CD14-positive monocyte (primary cell): Measurements from ENCODE around the gene STH. TPM values are rescaled to one million over a fixed set of nuclear protein-coding genes. Genes with fewer than 3 reads are reported as not detected.
A peak's percentile ranks its signal among the peaks of the same experiment; 100 is the strongest.

Experiments used
- DNase-seq, 3 donors: peaks; one replicate each; pipeline ENCODE4 v3.0.0-alpha.2; 2011 to 2022
- H2AFZ ChIP-seq: 2 replicates; pipeline ENCODE4 v1.6.0; 2012; ENCODE audit warnings: mild to moderate bottlenecking, low read depth, low read length, inconsistent platforms; ENCODE audit not compliant: insufficient read depth, poor library complexity, severe bottlenecking
- H3K27ac ChIP-seq, 2 donors: 1 replicate in 1 of 2; 2 replicates in 1 of 2; pipeline ENCODE4 v1.5.1; 2012 to 2013; ENCODE audit warnings: low read length in 2 of 2, control low read depth in 1 of 2, inconsistent platforms in 1 of 2, low read depth in 1 of 2, mild to moderate bottlenecking in 1 of 2
- H3K27me3 ChIP-seq, 2 donors: one replicate each; pipeline versions ENCODE4 v1.6.0 to v1.6.1; 2011 to 2013; ENCODE audit warnings: low read length in 2 of 2; ENCODE audit not compliant: control insufficient read depth in 2 of 2, insufficient read depth in 2 of 2
- H3K36me3 ChIP-seq, 2 donors: replicated peaks in 1 of 2; 1 replicate in 1 of 2; 2 replicates in 1 of 2; pipeline versions ENCODE4 v1.5.1 to v1.6.1; 2012 to 2013; ENCODE audit warnings: low read length in 2 of 2, control low read depth in 1 of 2, inconsistent platforms in 1 of 2, mild to moderate bottlenecking in 1 of 2; ENCODE audit not compliant: insufficient read depth in 2 of 2, control insufficient read depth in 1 of 2
- H3K4me1 ChIP-seq, 2 donors: 1 replicate in 1 of 2; 2 replicates in 1 of 2; pipeline versions ENCODE4 v1.5.1 to v1.6.1; 2012 to 2013; ENCODE audit warnings: low read length in 2 of 2, control low read depth in 1 of 2, inconsistent platforms in 1 of 2, mild to moderate bottlenecking in 1 of 2, moderate library complexity in 1 of 2; ENCODE audit not compliant: insufficient read depth in 2 of 2, control insufficient read depth in 1 of 2
- H3K4me2 ChIP-seq: replicated peaks from 2 replicates; pipeline ENCODE3; 2012; ENCODE audit warnings: low read length, moderate library complexity, mild to moderate bottlenecking; ENCODE audit not compliant: poor library complexity, severe bottlenecking; ENCODE audit errors: extremely low read depth
- H3K4me3 ChIP-seq, 3 experiments: fragments of 200-600 bp in 1 of 3; sonication (generic) in 1 of 3; replicated peaks in 1 of 3; 1 replicate in 2 of 3; 2 replicates in 1 of 3; pipeline ENCODE4 v1.5.1; 2011 to 2013; ENCODE audit warnings: low read length in 3 of 3, mild to moderate bottlenecking in 3 of 3, control low read depth in 2 of 3, low read depth in 2 of 3, inconsistent platforms in 1 of 3, moderate library complexity in 1 of 3
- H3K79me2 ChIP-seq: 2 replicates; pipeline ENCODE4 v1.6.0; 2012; ENCODE audit warnings: mild to moderate bottlenecking, control low read depth, inconsistent platforms, low read length, moderate library complexity; ENCODE audit not compliant: insufficient read depth
- H3K9ac ChIP-seq: 2 replicates; pipeline ENCODE4 v1.6.0; 2017; ENCODE audit warnings: low read length, mild to moderate bottlenecking; ENCODE audit not compliant: insufficient read depth, poor library complexity, severe bottlenecking
- H3K9me3 ChIP-seq, 2 donors: replicated peaks in 1 of 2; 1 replicate in 1 of 2; 2 replicates in 1 of 2; pipeline versions ENCODE4 v1.5.1 to v1.6.1; 2012 to 2013; ENCODE audit warnings: low read length in 2 of 2, control low read depth in 1 of 2; ENCODE audit not compliant: control insufficient read depth in 1 of 2, insufficient read depth in 1 of 2
- H4K20me1 ChIP-seq: 2 replicates; pipeline ENCODE4 v1.6.0; 2012; ENCODE audit warnings: mild to moderate bottlenecking, low read length, control low read depth, moderate library complexity; ENCODE audit not compliant: insufficient read depth
- H3K27ac Mint-ChIP-seq, 7 donors: one replicate each; pipeline ENCODE4 v1.8.0; 2020; ENCODE audit warnings: mild to moderate bottlenecking in 7 of 7, mixed read lengths in 7 of 7, moderate library complexity in 6 of 7, inconsistent platforms in 2 of 7
- H3K27me3 Mint-ChIP-seq, 3 donors: one replicate each; pipeline ENCODE4 v1.8.0; 2021 to 2022; ENCODE audit warnings: low read depth in 3 of 3, mild to moderate bottlenecking in 3 of 3, mixed read lengths in 3 of 3, moderate library complexity in 3 of 3, inconsistent platforms in 1 of 3
- H3K36me3 Mint-ChIP-seq, 2 donors: one replicate each; pipeline ENCODE4 v1.8.0; 2020; ENCODE audit warnings: mixed read lengths in 2 of 2, inconsistent platforms in 1 of 2, mild to moderate bottlenecking in 1 of 2
- H3K4me1 Mint-ChIP-seq: one replicate; pipeline ENCODE4 v1.8.0; 2020; ENCODE audit warnings: mild to moderate bottlenecking, mixed read lengths
- H3K4me3 Mint-ChIP-seq, 2 donors: one replicate each; pipeline ENCODE4 v1.8.0; 2020; ENCODE audit warnings: mild to moderate bottlenecking in 2 of 2, mixed read lengths in 2 of 2, moderate library complexity in 1 of 2
- H3K9me3 Mint-ChIP-seq, 7 donors: one replicate each; pipeline ENCODE4 v1.8.0; 2020 to 2022; ENCODE audit warnings: mixed read lengths in 7 of 7, mild to moderate bottlenecking in 6 of 7, moderate library complexity in 6 of 7, inconsistent platforms in 2 of 7
- CTCF ChIP-seq: fragments of 200-600 bp; IDR thresholded peaks from one replicate; pipeline ENCODE4 v1.8.0; 2022; ENCODE audit warnings: antibody characterized with exemption, mild to moderate bottlenecking
- WGBS: methylation state at CpG from one replicate; pipeline ENCODE4 v1.1.5; 2013; ENCODE audit warnings: missing lambda C conversion rate; ENCODE audit not compliant: insufficient coverage; 5-methylcytosine and 5-hydroxymethylcytosine counted together
- intact Hi-C, 2 donors: fragments of 100-400 bp; cut with micrococcal nuclease; formaldehyde crosslinking; loops; one replicate each; pipeline versions ENCODE4 v1.15.0 to v1.15.1; 2023
- polyA plus RNA-seq, 3 donors: library from polyadenylated mRNA; depleted of rRNA in 1 of 3; unstranded in 2 of 3; stranded (reverse) in 1 of 3; fragments of 300-500 nt in 2 of 3; fragments of >200 nt in 1 of 3; fragmentation: Illumina TruSeq in 2 of 3; gene quantifications; 1 replicate in 2 of 3; 2 replicates in 1 of 3; pipeline ENCODE4 v1.2.3, GENCODE V29; 2012 to 2021

The STH gene
- polyA plus RNA-seq, 3 donors, result not detected

GRCh38 chr17:46023783-46024388 lies 24.8 kb downstream of the STH start:
- Histone ChIP-seq H3K4me2 (no peak overlapping the region), H3K9me3 (no peaks in the 10 kb centered on the region), H3K4me1 (peaks cover 24 to 26% of the 10 kb centered on the region in 2 donors), H3K27me3 (no peaks in the 10 kb centered on the region), H3K4me3 (no peak overlapping the region), H3K27ac (no peak overlapping the region), H3K36me3 (peaks cover 13 to 28% of the 10 kb centered on the region in 2 donors), H4K20me1 (peaks cover 18% of the 10 kb centered on the region), H3K9ac (no peak overlapping the region), H3K79me2 (no peaks in the 10 kb centered on the region), H2AFZ (no peak overlapping the region)
- TF ChIP-seq CTCF, result no peak
- Mint-ChIP-seq H3K9me3 (peaks cover 0 to 8% (median 4%) of the 10 kb centered on the region in 7 donors), H3K4me3 (no peak overlapping the region), H3K36me3 (peaks cover 19 to 42% of the 10 kb centered on the region in 2 donors), H3K27me3 (peaks cover 0 to 3% (median 1%) of the 10 kb centered on the region in 3 donors), H3K27ac (no peak overlapping the region), H3K4me1 (peaks cover 32% of the 10 kb centered on the region)
- intact Hi-C loops, result no loop called here
- WGBS, result 92% methylated on average over 14 of the region's 24 CpGs
- DNase-seq, result no peak

- no peak overlapping the region for H3K4me3 Mint-ChIP-seq
- 87% methylated on average over 13 of the region's 14 CpGs for WGBS
- H3K4me1 Mint-ChIP-seq, result peaks cover 39% of the 10 kb centered on the region
Observed at GRCh38 chr17:46024590-46024989, 25.5 kb downstream of the STH start.

More at GRCh38 chr17:46024590-46024989, 25.5 kb downstream of the STH start:
- DNase-seq, result no peak
- H3K36me3 Mint-ChIP-seq, result peaks cover 26 to 49% of the 10 kb centered on the region in 2 donors
- H3K4me3 ChIP-seq, result no peak overlapping the region
- no peaks in the 10 kb centered on the region for H3K79me2 ChIP-seq
- intact Hi-C loops, result no loop called here
- peaks cover 0 to 2% (median 0%) of the 10 kb centered on the region in 7 donors for H3K9me3 Mint-ChIP-seq
- H3K4me1 ChIP-seq, result peaks cover 24 to 26% of the 10 kb centered on the region in 2 donors
- H3K27ac ChIP-seq, result no peak overlapping the region
- no peaks in the 10 kb centered on the region for H3K27me3 ChIP-seq
- peaks cover 14 to 35% of the 10 kb centered on the region in 2 donors for H3K36me3 ChIP-seq
- H3K9ac ChIP-seq, result no peak overlapping the region
- peak overlapping the region in 1 of 7 donors; percentile 32 for H3K27ac Mint-ChIP-seq
- H2AFZ ChIP-seq, result no peak overlapping the region
- H3K4me2 ChIP-seq, result no peak overlapping the region
- TF ChIP-seq CTCF, result no peak
- H3K9me3 ChIP-seq, result no peaks in the 10 kb centered on the region
- peaks cover 0 to 3% (median 1%) of the 10 kb centered on the region in 3 donors for H3K27me3 Mint-ChIP-seq
- peaks cover 25% of the 10 kb centered on the region for H4K20me1 ChIP-seq
